MM.1S (cell line): Measurements from ENCODE around the gene CLGN.
"Not testable (repeated sequence)": the region's sequence is repeated elsewhere in the genome, so short reads cannot be mapped to it uniquely, and the experiment has no call there.

Experiments used
- DNase-seq: peaks from one replicate; pipeline ENCODE4 v3.0.0-alpha.2; 2015
- H2AFZ ChIP-seq: fragments of 300-600 bp; sonication (generic); 2 replicates; pipeline ENCODE4 v1.6.0; 2016; ENCODE audit warnings: antibody characterized with exemption, low read length
- H3F3A ChIP-seq: fragments of 300-600 bp; sonication (generic); 2 replicates; pipeline ENCODE4 v1.6.1; 2016; ENCODE audit warnings: mild to moderate bottlenecking, antibody characterized with exemption, low read length, moderate library complexity, mixed read lengths; ENCODE audit not compliant: insufficient read depth
- H3K27ac ChIP-seq: fragments of 300-600 bp; sonication (generic); 2 replicates; pipeline ENCODE4 v1.5.1; 2016; ENCODE audit warnings: mild to moderate bottlenecking, low read length
- H3K27me3 ChIP-seq: fragments of 300-600 bp; sonication (generic); replicated peaks from 2 replicates; pipeline ENCODE4 v1.6.0; 2016; ENCODE audit warnings: low read length; ENCODE audit not compliant: insufficient read depth
- H3K36me3 ChIP-seq: fragments of 300-600 bp; sonication (generic); replicated peaks from 2 replicates; pipeline ENCODE4 v1.6.1; 2016; ENCODE audit warnings: mild to moderate bottlenecking, low read length, mixed read lengths; ENCODE audit not compliant: insufficient read depth
- H3K4me1 ChIP-seq: fragments of 300-600 bp; sonication (generic); 2 replicates; pipeline ENCODE4 v1.6.1; 2016; ENCODE audit warnings: low read length, mixed read lengths
- H3K4me2 ChIP-seq: fragments of 300-600 bp; sonication (generic); 2 replicates; pipeline ENCODE4 v1.6.0; 2016; ENCODE audit warnings: low read depth, low read length
- H3K4me3 ChIP-seq: fragments of 300-600 bp; sonication (generic); 2 replicates; pipeline ENCODE4 v1.5.1; 2016; ENCODE audit warnings: low read length, mixed read lengths
- H3K79me2 ChIP-seq: fragments of 300-600 bp; sonication (generic); 2 replicates; pipeline ENCODE4 v1.6.1; 2016; ENCODE audit warnings: mixed run types, low read length, mixed read lengths
- H3K9ac ChIP-seq: fragments of 300-600 bp; sonication (generic); 2 replicates; pipeline ENCODE4 v1.6.1; 2016; ENCODE audit warnings: low read length, mixed read lengths
- H3K9me2 ChIP-seq: fragments of 300-600 bp; sonication (generic); replicated peaks from 2 replicates; pipeline ENCODE4 v1.6.1; 2016; ENCODE audit warnings: mild to moderate bottlenecking, low read length, mixed read lengths; ENCODE audit not compliant: insufficient read depth
- H3K9me3 ChIP-seq: fragments of 300-600 bp; sonication (generic); replicated peaks from 2 replicates; pipeline ENCODE4 v1.6.1; 2016; ENCODE audit warnings: mild to moderate bottlenecking, low read length, mixed read lengths; ENCODE audit not compliant: insufficient read depth
- H4K20me1 ChIP-seq: fragments of 300-600 bp; sonication (generic); 2 replicates; pipeline ENCODE4 v1.6.1; 2016; ENCODE audit warnings: mild to moderate bottlenecking, low read length, moderate library complexity, mixed read lengths; ENCODE audit not compliant: insufficient read depth
- CTCF ChIP-seq: fragments of 300-600 bp; sonication (generic); IDR thresholded peaks from 2 replicates; pipeline ENCODE4 v1.5.1; 2016; ENCODE audit warnings: antibody characterized with exemption, low read length, mixed read lengths
- EZH2 ChIP-seq: fragments of 300-600 bp; sonication (generic); optimal IDR thresholded peaks from 2 replicates; pipeline ENCODE3; 2017; ENCODE audit warnings: low read depth, mild to moderate bottlenecking, antibody characterized with exemption, low read length, mixed read lengths
- EZH2phosphoT487 ChIP-seq: fragments of 300-600 bp; sonication (generic); IDR thresholded peaks from 2 replicates; pipeline ENCODE4 v1.6.1; 2018; ENCODE audit warnings: antibody characterized with exemption, low read length

CLGN gene

GRCh38 chr4:140423106-140423505, 4.3 kb downstream of the CLGN start:
- Histone ChIP-seq H3K27ac (no peak overlapping the region), H4K20me1 (no peaks in the 10 kb centered on the region), H3K4me3 (no peak overlapping the region), H3K4me2 (no peak overlapping the region), H3F3A (peaks cover 16% of the 10 kb centered on the region), H3K79me2 (no peaks in the 10 kb centered on the region), H2AFZ (no peak overlapping the region), H3K27me3 (no peaks in the 10 kb centered on the region), H3K4me1 (no peaks in the 10 kb centered on the region), H3K36me3 (no peaks in the 10 kb centered on the region), H3K9me3 (no peaks in the 10 kb centered on the region), H3K9me2 (no peaks in the 10 kb centered on the region), H3K9ac (no peak overlapping the region)
- DNase-seq = no peak
- no peak for TF ChIP-seq EZH2

GRCh38 chr4:140413130-140413969, 14.1 kb downstream of the CLGN start:
- not testable (repeated sequence) for H4K20me1 ChIP-seq, H3K27me3 ChIP-seq, H3K4me3 ChIP-seq, H3K4me1 ChIP-seq, H3K9me2 ChIP-seq, H3K9ac ChIP-seq, H3K27ac ChIP-seq, H3F3A ChIP-seq, H3K9me3 ChIP-seq, H3K36me3 ChIP-seq, DNase-seq, H3K79me2 ChIP-seq, H2AFZ ChIP-seq, H3K4me2 ChIP-seq

GRCh38 chr4:140408974-140409373, 18.5 kb downstream of the CLGN start:
- H3K4me3 ChIP-seq = no peak overlapping the region
- no peaks in the 10 kb centered on the region for H3K4me1 ChIP-seq
- H3F3A ChIP-seq = no peaks in the 10 kb centered on the region
- H3K9me2 ChIP-seq = no peaks in the 10 kb centered on the region
- H3K9me3 ChIP-seq = no peaks in the 10 kb centered on the region
- DNase-seq = no peak
- no peaks in the 10 kb centered on the region for H3K36me3 ChIP-seq
- no peak overlapping the region for H3K27ac ChIP-seq
- no peaks in the 10 kb centered on the region for H4K20me1 ChIP-seq
- H2AFZ ChIP-seq = no peak overlapping the region
- no peak overlapping the region for H3K4me2 ChIP-seq
- H3K79me2 ChIP-seq = no peaks in the 10 kb centered on the region
- H3K27me3 ChIP-seq = no peaks in the 10 kb centered on the region
- no peak overlapping the region for H3K9ac ChIP-seq
- no peak for TF ChIP-seq EZH2

- no peaks in the 10 kb centered on the region for H3F3A ChIP-seq
- TF ChIP-seq EZH2 (no peak), EZH2phosphoT487 (no peak)
- H3K27me3 ChIP-seq = no peaks in the 10 kb centered on the region
- H4K20me1 ChIP-seq = no peaks in the 10 kb centered on the region
- no peaks in the 10 kb centered on the region for H3K36me3 ChIP-seq
- DNase-seq = no peak
- no peak overlapping the region for H3K27ac ChIP-seq
- H3K9me3 ChIP-seq = no peaks in the 10 kb centered on the region
- H3K4me1 ChIP-seq = no peaks in the 10 kb centered on the region
- H3K9ac ChIP-seq = no peak overlapping the region
- H3K9me2 ChIP-seq = no peaks in the 10 kb centered on the region
- H3K4me2 ChIP-seq = no peak overlapping the region
- H2AFZ ChIP-seq = no peak overlapping the region
- H3K79me2 ChIP-seq = no peaks in the 10 kb centered on the region
- H3K4me3 ChIP-seq = no peak overlapping the region
Observed at GRCh38 chr4:140406292-140406691, 21.2 kb downstream of the CLGN start.

- no peak overlapping the region for H3K4me3 ChIP-seq
- H3K9me3 ChIP-seq = no peaks in the 10 kb centered on the region
- H3K4me2 ChIP-seq = no peak overlapping the region
- H3K4me1 ChIP-seq = no peaks in the 10 kb centered on the region
- H3K27ac ChIP-seq = no peak overlapping the region
- H3F3A ChIP-seq = no peaks in the 10 kb centered on the region
- H3K27me3 ChIP-seq = no peaks in the 10 kb centered on the region
- H3K9me2 ChIP-seq = no peaks in the 10 kb centered on the region
- no peaks in the 10 kb centered on the region for H3K79me2 ChIP-seq
- H3K36me3 ChIP-seq = no peaks in the 10 kb centered on the region
- DNase-seq = no peak
- no peak overlapping the region for H3K9ac ChIP-seq
- H2AFZ ChIP-seq = no peak overlapping the region
- TF ChIP-seq EZH2phosphoT487 (no peak), EZH2 (no peak), CTCF (no peak)
- no peaks in the 10 kb centered on the region for H4K20me1 ChIP-seq
Observed at GRCh38 chr4:140400111-140400510, 27.3 kb downstream of the CLGN start.
